Activated CD4-positive, alpha-beta T cell treated with anti-CD3 and anti-CD28 coated beads for 24 hours (primary cell): ENCODE results near the gene ADAM12.
"Not testable (repeated sequence)": the region's sequence is repeated elsewhere in the genome, so short reads cannot be mapped to it uniquely, and the experiment has no call there.

ENCODE experiments used
- DNase-seq, 2 donors: peaks; one replicate each; pipeline ENCODE4 v3.0.0-alpha.2; 2020; ENCODE audit warnings: low read depth in 2 of 2

ADAM12 gene

GRCh38 chr10:126375299-126375698 is 13.0 kb downstream of the ADAM12 start:
- no peak for DNase-seq

- no peak for DNase-seq
Measured at GRCh38 chr10:126374435-126374834, 13.8 kb downstream of the ADAM12 start.

- DNase-seq = no peak
Measured at GRCh38 chr10:126373972-126374371, 14.3 kb downstream of the ADAM12 start.

GRCh38 chr10:126373147-126373546 is 15.1 kb downstream of the ADAM12 start:
- no peak for DNase-seq

- no peak for DNase-seq
Measured at GRCh38 chr10:126372396-126372795, 15.9 kb downstream of the ADAM12 start.

GRCh38 chr10:126369125-126369710 is 19.1 kb downstream of the ADAM12 start:
- no peak for DNase-seq

- no peak for DNase-seq
Measured at GRCh38 chr10:126357169-126357568, 31.1 kb downstream of the ADAM12 start.

- DNase-seq = no peak
Measured at GRCh38 chr10:126353666-126354065, 34.6 kb downstream of the ADAM12 start.

GRCh38 chr10:126352453-126352852 is 35.8 kb downstream of the ADAM12 start:
- DNase-seq = no peak

GRCh38 chr10:126351021-126351420 is 37.3 kb downstream of the ADAM12 start:
- no peak for DNase-seq

GRCh38 chr10:126350216-126350992 is 37.9 kb downstream of the ADAM12 start:
- DNase-seq = no peak

- no peak for DNase-seq
Measured at GRCh38 chr10:126349676-126350075, 38.6 kb downstream of the ADAM12 start.

GRCh38 chr10:126349101-126349500 is 39.2 kb downstream of the ADAM12 start:
- DNase-seq = no peak

- not testable (repeated sequence) for DNase-seq
Measured at GRCh38 chr10:126343496-126343895, 44.8 kb downstream of the ADAM12 start.

- DNase-seq = no peak
Measured at GRCh38 chr10:126342680-126343079, 45.6 kb downstream of the ADAM12 start.

GRCh38 chr10:126341491-126341890 is 46.8 kb downstream of the ADAM12 start:
- no peak for DNase-seq

- no peak for DNase-seq
Measured at GRCh38 chr10:126337251-126337810, 50.9 kb downstream of the ADAM12 start.

- no peak for DNase-seq
Measured at GRCh38 chr10:126336801-126337200, 51.5 kb downstream of the ADAM12 start.

GRCh38 chr10:126334272-126334671 is 54.0 kb downstream of the ADAM12 start:
- DNase-seq = no peak

- no peak for DNase-seq
Measured at GRCh38 chr10:126332576-126332975, 55.7 kb downstream of the ADAM12 start.

GRCh38 chr10:126331101-126331500 is 57.2 kb downstream of the ADAM12 start:
- no peak for DNase-seq

- DNase-seq = no peak
Measured at GRCh38 chr10:126324826-126325225, 63.5 kb downstream of the ADAM12 start.

GRCh38 chr10:126321440-126321839 is 66.8 kb downstream of the ADAM12 start:
- no peak for DNase-seq
